AG10803 (cell line): ENCODE measurements around the gene RNU4-1.

Source experiments
- DNase-seq: peaks from one replicate; pipeline ENCODE4 v3.0.0; 2010; ENCODE audit warnings: low read depth
- H3K4me3 ChIP-seq: 2 replicates; pipeline ENCODE4 v1.5.1; 2011; ENCODE audit warnings: mild to moderate bottlenecking, low read length, control low read depth
- TF ChIP-seq, protein P1 (sequence below): conservative IDR thresholded peaks from 2 replicates; pipeline ENCODE4 v1.5.1; 2011; ENCODE audit warnings: mild to moderate bottlenecking, low read length, control low read depth, inconsistent platforms

Gene RNU4-1

DNA sequence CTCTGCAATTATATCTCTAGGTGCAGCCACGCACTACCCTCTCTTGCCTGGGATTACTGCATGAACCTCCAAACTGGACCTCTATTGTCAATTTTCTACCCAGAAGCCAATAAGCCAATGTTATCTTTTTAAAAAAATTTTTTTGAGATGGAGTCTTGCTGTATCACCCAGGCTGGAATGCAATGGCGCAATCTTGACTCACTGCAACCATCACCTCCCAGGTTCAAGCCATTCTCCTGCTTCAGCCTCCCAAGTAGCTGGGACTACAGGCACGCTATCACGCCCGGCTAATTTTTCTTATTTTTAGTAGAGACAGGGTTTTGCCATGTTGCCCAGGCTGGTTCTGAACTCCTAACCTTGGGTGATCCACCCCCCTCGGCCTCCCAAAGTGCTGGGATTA, 16.3 kb downstream of the RNU4-1 start:
- TF ChIP-seq, protein P1, sequence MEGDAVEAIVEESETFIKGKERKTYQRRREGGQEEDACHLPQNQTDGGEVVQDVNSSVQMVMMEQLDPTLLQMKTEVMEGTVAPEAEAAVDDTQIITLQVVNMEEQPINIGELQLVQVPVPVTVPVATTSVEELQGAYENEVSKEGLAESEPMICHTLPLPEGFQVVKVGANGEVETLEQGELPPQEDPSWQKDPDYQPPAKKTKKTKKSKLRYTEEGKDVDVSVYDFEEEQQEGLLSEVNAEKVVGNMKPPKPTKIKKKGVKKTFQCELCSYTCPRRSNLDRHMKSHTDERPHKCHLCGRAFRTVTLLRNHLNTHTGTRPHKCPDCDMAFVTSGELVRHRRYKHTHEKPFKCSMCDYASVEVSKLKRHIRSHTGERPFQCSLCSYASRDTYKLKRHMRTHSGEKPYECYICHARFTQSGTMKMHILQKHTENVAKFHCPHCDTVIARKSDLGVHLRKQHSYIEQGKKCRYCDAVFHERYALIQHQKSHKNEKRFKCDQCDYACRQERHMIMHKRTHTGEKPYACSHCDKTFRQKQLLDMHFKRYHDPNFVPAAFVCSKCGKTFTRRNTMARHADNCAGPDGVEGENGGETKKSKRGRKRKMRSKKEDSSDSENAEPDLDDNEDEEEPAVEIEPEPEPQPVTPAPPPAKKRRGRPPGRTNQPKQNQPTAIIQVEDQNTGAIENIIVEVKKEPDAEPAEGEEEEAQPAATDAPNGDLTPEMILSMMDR: no peak
- no peak overlapping the region for H3K4me3 ChIP-seq
- DNase-seq: peak; percentile 42

DNA sequence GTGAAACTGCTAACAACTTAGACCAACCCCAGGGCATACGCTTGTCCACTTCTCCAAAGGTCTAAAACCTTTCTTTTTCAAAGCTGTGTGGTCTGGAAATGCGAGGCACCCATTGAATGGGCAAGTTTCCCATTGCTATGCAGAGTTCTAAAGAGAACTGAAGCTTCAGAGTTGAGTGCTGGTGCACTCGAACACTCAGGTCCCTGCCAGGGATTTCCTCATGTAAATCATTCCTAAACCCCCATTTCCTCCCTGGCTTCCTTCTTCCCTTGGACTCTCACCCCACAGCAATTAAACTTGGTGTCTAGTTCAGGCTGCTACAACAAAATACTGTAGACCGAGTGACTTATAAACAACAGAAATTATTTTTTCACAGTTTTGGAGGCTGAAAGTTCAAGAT, 25.3 kb downstream of the RNU4-1 start:
- TF ChIP-seq, protein P1: no peak
- H3K4me3 ChIP-seq: no peak overlapping the region
- DNase-seq: no peak

DNA sequence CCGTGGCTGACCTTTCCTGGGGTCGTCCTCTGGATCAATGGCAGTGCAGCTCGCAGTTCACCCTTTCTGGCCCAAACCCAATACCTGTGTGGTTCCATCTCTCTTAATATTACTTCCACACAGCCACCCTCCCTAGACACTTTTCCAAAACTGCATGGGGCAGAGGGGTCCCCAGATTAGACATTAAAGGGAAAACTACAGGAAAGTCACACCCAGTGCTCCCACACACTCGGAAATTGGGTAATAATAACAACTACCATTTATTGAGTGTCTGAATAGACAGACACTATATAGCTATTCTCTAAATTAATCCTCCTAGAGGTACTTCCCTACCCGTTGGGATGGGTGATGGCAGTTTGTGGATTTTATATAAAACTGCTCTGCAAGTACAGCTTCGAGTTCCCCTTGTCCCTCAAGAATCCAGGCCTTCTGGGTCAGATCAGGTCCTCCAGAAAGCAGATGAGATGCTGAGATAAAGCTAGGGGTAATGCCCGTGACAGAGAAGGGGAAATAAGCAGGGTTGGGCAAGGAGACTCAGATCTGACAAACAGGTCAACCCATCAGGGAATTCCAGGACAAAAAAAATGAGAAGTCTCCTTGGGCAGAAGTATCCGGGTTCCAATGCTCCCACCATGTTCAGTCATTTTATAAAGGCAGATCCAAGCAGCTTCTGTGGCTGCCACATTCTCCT, 26.7 kb downstream of the RNU4-1 start:
- H3K4me3 ChIP-seq: no peak overlapping the region
- TF ChIP-seq, protein P1: no peak
- DNase-seq: no peak

DNA sequence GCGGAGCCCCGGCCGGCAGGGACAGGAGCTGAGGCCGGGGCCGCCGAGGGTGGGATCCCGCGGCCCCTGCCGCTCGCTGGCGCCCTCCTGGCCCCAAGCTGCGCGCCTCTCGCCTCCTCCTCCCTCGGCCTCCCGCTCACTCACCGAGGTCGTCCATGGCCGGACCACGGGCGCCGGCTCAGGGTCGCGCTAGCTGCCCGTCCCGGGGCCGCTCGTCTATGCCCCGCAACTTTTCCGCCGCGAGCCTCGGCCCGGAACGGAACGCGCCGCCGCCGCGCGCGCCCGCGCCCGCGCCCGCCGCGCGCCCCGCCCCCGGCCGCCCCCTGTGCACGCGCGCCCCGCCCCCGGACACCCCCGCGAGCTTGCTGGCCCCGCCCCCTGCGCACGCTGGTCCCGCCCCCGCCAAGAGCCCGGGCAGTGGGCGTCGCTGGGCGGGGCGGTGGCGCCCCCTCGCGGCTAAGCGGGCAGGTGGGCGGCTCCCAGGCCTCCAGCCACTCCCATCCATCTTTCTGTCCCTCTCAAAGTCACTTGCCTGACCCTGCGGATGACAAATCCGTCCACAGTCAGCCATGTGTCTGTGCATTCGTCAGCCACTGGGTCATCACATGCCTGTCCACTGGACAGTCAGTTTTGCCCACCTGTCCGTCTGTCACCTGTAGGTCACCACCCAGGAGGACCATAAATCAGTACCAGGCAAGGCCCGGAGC, 27.4 kb downstream of the RNU4-1 start, which contains the start of gene PXN:
TSS of gene PXN (minus strand) at position 258 of the 707 bp plus-strand sequence. CDS start at position 157, 101 bp downstream.
- peak within 1 kb of the TSS; percentile 83 for H3K4me3 ChIP-seq
- DNase-seq: peak; percentile 75
- TF ChIP-seq, protein P1: peak; percentile 56

DNA sequence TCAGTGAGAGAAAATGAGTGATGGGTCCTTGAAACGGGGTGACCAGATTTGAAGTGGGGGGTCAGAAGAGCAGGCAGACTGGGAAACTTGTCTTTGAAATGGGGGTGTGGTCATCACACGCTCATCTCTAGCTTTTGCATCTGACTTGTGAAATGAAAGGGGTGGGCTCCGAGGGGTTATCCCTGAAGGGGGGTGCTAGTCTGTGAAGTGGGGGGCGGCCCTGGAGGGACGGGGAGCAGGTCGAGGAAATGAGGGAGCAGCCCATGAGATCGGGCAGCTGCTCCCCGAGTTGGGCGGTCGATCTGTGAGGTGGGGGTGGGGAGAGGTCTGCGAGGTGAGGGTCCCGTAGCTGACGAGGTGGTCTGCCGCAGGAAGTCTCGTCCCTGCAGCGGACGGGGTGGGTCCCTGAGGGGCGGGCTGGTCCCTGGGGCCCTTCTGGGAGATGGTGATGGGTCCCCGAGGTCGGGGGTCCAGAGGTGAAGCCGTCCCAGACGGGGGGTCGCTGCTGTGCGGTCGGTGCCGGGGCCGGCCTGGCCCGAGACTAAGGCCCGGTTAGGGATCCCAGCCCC, 28.0 kb downstream of the RNU4-1 start:
- TF ChIP-seq, protein P1: no peak
- H3K4me3 ChIP-seq: peak overlapping the region; percentile 83
- DNase-seq: no peak

DNA sequence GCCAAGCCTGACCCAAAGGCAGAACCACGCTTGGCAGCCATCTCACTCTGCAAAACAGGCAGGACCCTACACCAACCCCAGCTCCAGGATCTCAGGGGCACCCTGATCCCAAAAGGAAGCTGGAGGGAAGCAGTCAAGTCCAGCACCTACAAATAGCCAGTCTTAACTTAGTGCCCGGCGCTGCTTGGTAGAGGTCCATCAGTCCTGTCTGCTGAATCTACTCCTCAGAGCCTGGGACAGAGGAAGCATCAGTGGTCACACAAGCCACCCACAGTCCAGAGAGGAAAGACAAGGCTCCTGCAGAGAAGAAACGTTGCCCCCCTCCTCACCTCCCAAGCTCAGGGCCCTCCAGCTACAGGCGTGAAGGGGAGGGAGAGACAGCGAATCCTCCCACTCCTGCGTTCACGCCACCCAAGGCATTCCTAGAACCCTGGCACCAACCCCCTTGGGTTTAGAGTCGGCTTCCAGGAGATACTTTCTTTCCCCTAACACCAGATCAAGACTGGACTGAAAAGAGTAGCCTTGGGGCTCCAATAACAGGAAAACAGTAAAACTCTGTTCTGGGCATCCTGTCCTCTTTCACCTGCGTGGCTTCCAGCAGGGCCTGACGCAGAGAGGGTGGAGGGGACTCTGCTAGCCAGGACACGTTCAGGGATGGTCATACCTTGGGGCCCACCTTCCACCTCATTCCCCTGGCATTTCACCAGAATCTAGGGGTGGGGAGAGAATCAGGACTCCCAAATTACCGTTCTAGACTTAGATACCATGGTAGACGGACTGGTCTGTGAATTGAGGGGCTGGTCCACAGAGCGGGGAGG, 28.7 kb downstream of the RNU4-1 start:
- TF ChIP-seq, protein P1: no peak
- no peak for DNase-seq
- peak overlapping the region; percentile 83 for H3K4me3 ChIP-seq
